ENCODE measurements around the gene B4GALT4.
"Not testable (repeated sequence)": the region's sequence is repeated elsewhere in the genome, so short reads cannot be mapped to it uniquely, and the experiment has no call there.

The B4GALT4 gene

GRCh38 chr3:119173325-119173724, 67.4 kb downstream of the B4GALT4 start, which contains the start of gene UPK1B:
Gene UPK1B, plus strand, starts transcription at chr3:119173598. Its CDS starts 13,144 bp downstream, at chr3:119186742.
- WGBS (ENCODE audit: insufficient coverage) = 47% methylated on average over 9 of the region's 13 CpGs
- no peak within 1 kb of the TSS for H3K27ac ChIP-seq (ENCODE audit: insufficient read depth in 1 of 2, low read depth in 1 of 2, low read length in 2 of 2, poor library complexity in 1 of 2, severe bottlenecking in 2 of 2)
- H3K27me3 ChIP-seq (replicated peaks in 2 of 5; ENCODE audit: control insufficient read depth in 4 of 5, insufficient read depth in 5 of 5, low read length in 4 of 5) = peaks cover 0 to 20% (median 5%) of the 10 kb centered on the region in 5 experiments
- no peaks in the 10 kb centered on the region for H3K4me1 ChIP-seq (ENCODE audit: control extremely low read depth in 1 of 4, control insufficient read depth in 4 of 4, insufficient read depth in 4 of 4, low read length in 3 of 4)
- ChIA-PET POLR2A (interaction anchor here (0.6 kb wide), 1 partner anchor 9 kb away, joined by 10 read pairs; no protein-coding TSS in a partner anchor), CTCF (no interaction called here)
- no peaks in the 10 kb centered on the region for H3K9me3 ChIP-seq (ENCODE audit: control extremely low read depth in 1 of 5, control insufficient read depth in 4 of 5, insufficient read depth in 2 of 5, low read depth in 1 of 5, low read length in 4 of 5)
- H3K4me3 ChIP-seq (ENCODE audit: control insufficient read depth in 1 of 7, extremely low read depth in 1 of 7, insufficient read depth in 4 of 7, low read depth in 2 of 7, low read length in 6 of 7) = no peak within 1 kb of the TSS
- no peak for DNase-seq
- no peaks in the 10 kb centered on the region for H3K36me3 ChIP-seq (ENCODE audit: control insufficient read depth in 4 of 4, insufficient read depth in 4 of 4, low read length in 3 of 4)

DNA sequence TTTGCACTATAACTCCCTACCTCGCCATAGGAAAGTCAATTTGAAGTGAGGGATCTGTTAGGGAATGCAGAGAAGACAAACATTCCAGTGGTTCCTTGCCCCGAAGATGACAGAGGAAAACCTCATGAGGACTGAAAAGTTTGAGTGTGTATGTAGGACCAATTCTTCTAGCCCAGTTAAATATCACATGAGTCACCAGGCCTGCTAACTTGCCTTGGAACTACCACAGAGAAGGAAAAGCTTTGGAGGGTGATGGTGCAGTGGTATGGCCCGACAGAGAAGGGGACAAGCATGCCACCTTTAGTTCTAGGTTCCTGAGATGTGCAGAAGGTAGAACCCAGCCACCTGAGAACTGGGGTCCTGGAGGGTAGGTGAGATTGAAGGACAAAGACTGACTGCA, 69.9 kb downstream of the B4GALT4 start:
- POLR2A ChIA-PET = no interaction called here
- Histone ChIP-seq H3K36me3 (ENCODE audit: control insufficient read depth in 4 of 4, insufficient read depth in 4 of 4, low read length in 3 of 4) (no peaks in the 10 kb centered on the region), H3K4me3 (ENCODE audit: control insufficient read depth in 1 of 7, extremely low read depth in 1 of 7, insufficient read depth in 4 of 7, low read depth in 2 of 7, low read length in 6 of 7) (no peak overlapping the region), H3K27me3 (replicated peaks in 2 of 5; ENCODE audit: control insufficient read depth in 4 of 5, insufficient read depth in 5 of 5, low read length in 4 of 5) (peaks cover 0 to 20% (median 5%) of the 10 kb centered on the region in 5 experiments), H3K4me1 (ENCODE audit: control extremely low read depth in 1 of 4, control insufficient read depth in 4 of 4, insufficient read depth in 4 of 4, low read length in 3 of 4) (no peaks in the 10 kb centered on the region), H3K27ac (ENCODE audit: insufficient read depth in 1 of 2, low read depth in 1 of 2, low read length in 2 of 2, poor library complexity in 1 of 2, severe bottlenecking in 2 of 2) (no peak overlapping the region), H3K9me3 (ENCODE audit: control extremely low read depth in 1 of 5, control insufficient read depth in 4 of 5, insufficient read depth in 2 of 5, low read depth in 1 of 5, low read length in 4 of 5) (no peaks in the 10 kb centered on the region)
- DNase-seq = no peak
- no CpG with 5 or more reads among the region's 3 CpGs for WGBS (ENCODE audit: insufficient coverage)
- CTCF ChIA-PET = no interaction called here

- H3K9me3 ChIP-seq (ENCODE audit: control extremely low read depth in 1 of 5, control insufficient read depth in 4 of 5, insufficient read depth in 2 of 5, low read depth in 1 of 5, low read length in 4 of 5); DNase-seq; H3K27ac ChIP-seq (ENCODE audit: insufficient read depth in 1 of 2, low read depth in 1 of 2, low read length in 2 of 2, poor library complexity in 1 of 2, severe bottlenecking in 2 of 2); POLR2A ChIA-PET; H3K4me1 ChIP-seq (ENCODE audit: control extremely low read depth in 1 of 4, control insufficient read depth in 4 of 4, insufficient read depth in 4 of 4, low read length in 3 of 4); H3K4me3 ChIP-seq (ENCODE audit: control insufficient read depth in 1 of 7, extremely low read depth in 1 of 7, insufficient read depth in 4 of 7, low read depth in 2 of 7, low read length in 6 of 7); H3K36me3 ChIP-seq (ENCODE audit: control insufficient read depth in 4 of 4, insufficient read depth in 4 of 4, low read length in 3 of 4); H3K27me3 ChIP-seq (replicated peaks in 2 of 5; ENCODE audit: control insufficient read depth in 4 of 5, insufficient read depth in 5 of 5, low read length in 4 of 5); CTCF ChIA-PET: not testable (repeated sequence)
- WGBS (ENCODE audit: insufficient coverage) = 95% methylated on average over 4 of the region's 9 CpGs
Observed at GRCh38 chr3:119164745-119165144, 75.9 kb downstream of the B4GALT4 start.
